Hepatocyte (in vitro differentiated cells): ENCODE results near the gene FOXA2. TPM values are rescaled to one million over a fixed set of nuclear protein-coding genes. Genes with fewer than 3 reads are reported as not detected.

Experiments
- DNase-seq: peaks from one replicate; pipeline ENCODE4 v3.0.0-alpha.2; 2016; ENCODE audit warnings: low spot score
- H2AFZ ChIP-seq: fragments of 200-600 bp; sonication (generic); 2 replicates; pipeline ENCODE4 v1.6.0; 2016; ENCODE audit warnings: antibody characterized with exemption, mild to moderate bottlenecking
- H3K27ac ChIP-seq: fragments of 200-600 bp; sonication (generic); 2 replicates; pipeline ENCODE4 v1.5.1; 2016; ENCODE audit warnings: mild to moderate bottlenecking
- H3K27me3 ChIP-seq: fragments of 200-600 bp; sonication (generic); 2 replicates; pipeline ENCODE4 v1.6.1; 2016
- H3K36me3 ChIP-seq: fragments of 200-600 bp; sonication (generic); replicated peaks from 2 replicates; pipeline ENCODE4 v1.5.1; 2016; ENCODE audit warnings: low read depth; ENCODE audit not compliant: insufficient read depth
- H3K4me1 ChIP-seq: fragments of 200-600 bp; sonication (generic); 2 replicates; pipeline ENCODE4 v1.5.1; 2016; ENCODE audit warnings: mild to moderate bottlenecking, moderate library complexity; ENCODE audit not compliant: insufficient read depth
- H3K4me2 ChIP-seq: fragments of 200-600 bp; sonication (generic); 2 replicates; pipeline ENCODE4 v1.6.0; 2016
- H3K4me3 ChIP-seq: fragments of 200-600 bp; sonication (generic); 2 replicates; pipeline ENCODE4 v1.5.1; 2016; ENCODE audit warnings: mild to moderate bottlenecking
- H3K79me2 ChIP-seq: fragments of 200-600 bp; sonication (generic); 2 replicates; pipeline ENCODE4 v1.6.0; 2017; ENCODE audit warnings: mild to moderate bottlenecking
- H3K9me2 ChIP-seq: fragments of 200-600 bp; sonication (generic); replicated peaks from 2 replicates; pipeline ENCODE4 v1.6.0; 2017; ENCODE audit warnings: mild to moderate bottlenecking; ENCODE audit not compliant: insufficient read depth
- H3K9me3 ChIP-seq: fragments of 200-600 bp; sonication (generic); 2 replicates; pipeline ENCODE4 v1.5.1; 2016; ENCODE audit warnings: low read depth, mild to moderate bottlenecking
- H4K20me1 ChIP-seq: fragments of 200-600 bp; sonication (generic); 2 replicates; pipeline ENCODE4 v1.6.0; 2016; ENCODE audit warnings: mild to moderate bottlenecking; ENCODE audit not compliant: insufficient read depth, poor library complexity, severe bottlenecking
- CTCF ChIP-seq: fragments of 200-600 bp; sonication (generic); IDR thresholded peaks from 2 replicates; pipeline ENCODE4 v1.5.1; 2016; ENCODE audit warnings: antibody characterized with exemption, mild to moderate bottlenecking; ENCODE audit not compliant: poor library complexity
- EZH2 ChIP-seq: fragments of 200-600 bp; sonication (generic); IDR thresholded peaks from 2 replicates; pipeline ENCODE4 v1.6.1; 2016; ENCODE audit warnings: antibody characterized with exemption, mild to moderate bottlenecking, borderline replicate concordance
- EZH2phosphoT487 ChIP-seq: fragments of 200-600 bp; sonication (generic); IDR thresholded peaks from one replicate; pipeline ENCODE4 v1.6.1; 2018; ENCODE audit warnings: antibody characterized with exemption, mild to moderate bottlenecking, low read depth, moderate library complexity; ENCODE audit not compliant: unreplicated experiment, severe bottlenecking
- WGBS: methylation state at CpG from one replicate; pipeline ENCODE4 v1.1.6; 2016; ENCODE audit warnings: low lambda C conversion rate; ENCODE audit errors: missing lambda C conversion rate; 5-methylcytosine and 5-hydroxymethylcytosine counted together
- polyA plus RNA-seq: library from polyadenylated mRNA; unstranded; fragments of >200 nt; fragmentation: Nextera tagmentation; extraction: Ambion mirVana; gene quantifications from 2 replicates; pipeline ENCODE4 v1.2.1, GENCODE V29; 2016
- total RNA-seq: library from RNA; depleted of rRNA; stranded (reverse); fragments of >200 nt; gene quantifications from 2 replicates; pipeline ENCODE4 v1.2.3, GENCODE V29; 2014

Gene FOXA2
- total and polyA plus RNA-seq, 2 experiments from 2014 or later = 7.9 to 13.3 TPM

- no peaks in the 10 kb centered on the region for H3K9me3 ChIP-seq
- H3K4me3 ChIP-seq = no peak overlapping the region
- peaks cover 73% of the 10 kb centered on the region for H3K27me3 ChIP-seq
- H3K79me2 ChIP-seq = no peaks in the 10 kb centered on the region
- H3K36me3 ChIP-seq = no peaks in the 10 kb centered on the region
- H3K27ac ChIP-seq = no peak overlapping the region
- no peaks in the 10 kb centered on the region for H3K4me1 ChIP-seq
- no peak overlapping the region for H3K4me2 ChIP-seq
- no peak for DNase-seq
- no peak overlapping the region for H2AFZ ChIP-seq
- H3K9me2 ChIP-seq = no peaks in the 10 kb centered on the region
- 43% methylated on average over 16 of the region's 16 CpGs for WGBS
- TF ChIP-seq EZH2 (no peak), CTCF (no peak), EZH2phosphoT487 (no peak)
- H4K20me1 ChIP-seq = no peaks in the 10 kb centered on the region
Observed at GRCh38 chr20:22560817-22561216, 23.6 kb downstream of the FOXA2 start.

GRCh38 chr20:22559711-22560318 lies 24.6 kb downstream of the FOXA2 start:
- WGBS = 64% methylated on average over 6 of the region's 6 CpGs

GRCh38 chr20:22557403-22558276 lies 26.7 kb downstream of the FOXA2 start:
- Histone ChIP-seq H3K9me2 (no peaks in the 10 kb centered on the region), H4K20me1 (no peaks in the 10 kb centered on the region), H3K9me3 (no peaks in the 10 kb centered on the region), H3K36me3 (no peaks in the 10 kb centered on the region), H3K4me3 (no peak overlapping the region), H3K79me2 (no peaks in the 10 kb centered on the region), H3K27me3 (peaks cover 46% of the 10 kb centered on the region), H3K27ac (no peak overlapping the region), H3K4me2 (no peak overlapping the region), H2AFZ (no peak overlapping the region), H3K4me1 (no peaks in the 10 kb centered on the region)
- TF ChIP-seq EZH2 = no peak
- TF ChIP-seq EZH2phosphoT487 = no peak
- TF ChIP-seq CTCF = no peak
- DNase-seq = no peak
- 81% methylated on average over 13 of the region's 13 CpGs for WGBS

More at GRCh38 chr20:22559711-22560318, 24.6 kb downstream of the FOXA2 start:
- Histone ChIP-seq H3K36me3 (no peaks in the 10 kb centered on the region), H3K4me1 (no peaks in the 10 kb centered on the region), H3K27ac (no peak overlapping the region), H3K9me3 (no peaks in the 10 kb centered on the region), H2AFZ (no peak overlapping the region), H3K4me3 (no peak overlapping the region), H3K4me2 (no peak overlapping the region), H3K79me2 (no peaks in the 10 kb centered on the region), H3K9me2 (no peaks in the 10 kb centered on the region), H4K20me1 (no peaks in the 10 kb centered on the region), H3K27me3 (peaks cover 66% of the 10 kb centered on the region)
- TF ChIP-seq EZH2 (no peak), EZH2phosphoT487 (no peak), CTCF (no peak)
- DNase-seq = no peak
